Nephron progenitor cell (in vitro differentiated cells): ENCODE measurements around the gene TGM2.

ENCODE experiments used
- DNase-seq: peaks from one replicate; pipeline ENCODE4 v3.0.0; 2021
- H3K27ac Mint-ChIP-seq: 2 replicates; pipeline ENCODE4 v1.8.0; 2021; ENCODE audit warnings: mild to moderate bottlenecking, moderate library complexity, mixed read lengths
- H3K27me3 Mint-ChIP-seq: 2 replicates; pipeline ENCODE4 v1.8.0; 2021; ENCODE audit warnings: mild to moderate bottlenecking, low read depth, mixed read lengths; ENCODE audit not compliant: poor library complexity
- H3K36me3 Mint-ChIP-seq: 2 replicates; pipeline ENCODE4 v1.8.0; 2021; ENCODE audit warnings: low read depth, mixed read lengths
- H3K4me1 Mint-ChIP-seq: 2 replicates; pipeline ENCODE4 v1.8.0; 2021; ENCODE audit warnings: mixed read lengths
- H3K4me3 Mint-ChIP-seq: 2 replicates; pipeline ENCODE4 v1.8.0; 2021; ENCODE audit warnings: mild to moderate bottlenecking, moderate library complexity, mixed read lengths
- H3K9me3 Mint-ChIP-seq: 2 replicates; pipeline ENCODE4 v1.8.0; 2021; ENCODE audit warnings: mild to moderate bottlenecking, moderate library complexity, mixed read lengths
- TF ChIP-seq, protein P1 (sequence below): fragments of 200-600 bp; sonication (generic); IDR thresholded peaks from 2 replicates; pipeline ENCODE4 v1.5.0; 2021; ENCODE audit warnings: antibody characterized with exemption

The TGM2 gene

DNA sequence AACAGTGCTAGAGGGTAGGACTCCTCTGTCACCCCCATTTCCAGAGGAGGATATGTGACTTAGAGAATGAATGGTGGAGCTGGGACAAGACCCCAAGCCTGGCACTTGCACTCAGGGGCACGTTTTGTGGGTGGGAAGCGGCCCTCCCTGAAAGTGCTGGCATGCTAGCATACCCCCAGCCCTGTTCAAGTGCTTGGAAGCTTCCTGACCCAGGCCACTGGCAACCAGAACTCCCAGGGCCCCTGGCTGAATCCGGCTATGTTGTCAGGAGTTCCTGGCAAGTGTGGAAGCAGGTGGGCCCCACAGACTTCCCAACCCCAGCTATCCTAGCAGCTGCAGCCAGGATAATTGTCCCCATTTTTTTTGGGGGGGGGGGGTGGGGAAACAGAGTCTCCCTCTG lies 35.6 kb upstream of the TGM2 start:
- TF ChIP-seq, protein P1, sequence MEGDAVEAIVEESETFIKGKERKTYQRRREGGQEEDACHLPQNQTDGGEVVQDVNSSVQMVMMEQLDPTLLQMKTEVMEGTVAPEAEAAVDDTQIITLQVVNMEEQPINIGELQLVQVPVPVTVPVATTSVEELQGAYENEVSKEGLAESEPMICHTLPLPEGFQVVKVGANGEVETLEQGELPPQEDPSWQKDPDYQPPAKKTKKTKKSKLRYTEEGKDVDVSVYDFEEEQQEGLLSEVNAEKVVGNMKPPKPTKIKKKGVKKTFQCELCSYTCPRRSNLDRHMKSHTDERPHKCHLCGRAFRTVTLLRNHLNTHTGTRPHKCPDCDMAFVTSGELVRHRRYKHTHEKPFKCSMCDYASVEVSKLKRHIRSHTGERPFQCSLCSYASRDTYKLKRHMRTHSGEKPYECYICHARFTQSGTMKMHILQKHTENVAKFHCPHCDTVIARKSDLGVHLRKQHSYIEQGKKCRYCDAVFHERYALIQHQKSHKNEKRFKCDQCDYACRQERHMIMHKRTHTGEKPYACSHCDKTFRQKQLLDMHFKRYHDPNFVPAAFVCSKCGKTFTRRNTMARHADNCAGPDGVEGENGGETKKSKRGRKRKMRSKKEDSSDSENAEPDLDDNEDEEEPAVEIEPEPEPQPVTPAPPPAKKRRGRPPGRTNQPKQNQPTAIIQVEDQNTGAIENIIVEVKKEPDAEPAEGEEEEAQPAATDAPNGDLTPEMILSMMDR, result no peak
- Mint-ChIP-seq H3K27ac (no peak overlapping the region), H3K4me1 (peaks cover 10% of the 10 kb centered on the region), H3K36me3 (no peaks in the 10 kb centered on the region), H3K9me3 (no peaks in the 10 kb centered on the region), H3K27me3 (peaks cover 20% of the 10 kb centered on the region), H3K4me3 (no peak overlapping the region)
- no peak for DNase-seq

DNA sequence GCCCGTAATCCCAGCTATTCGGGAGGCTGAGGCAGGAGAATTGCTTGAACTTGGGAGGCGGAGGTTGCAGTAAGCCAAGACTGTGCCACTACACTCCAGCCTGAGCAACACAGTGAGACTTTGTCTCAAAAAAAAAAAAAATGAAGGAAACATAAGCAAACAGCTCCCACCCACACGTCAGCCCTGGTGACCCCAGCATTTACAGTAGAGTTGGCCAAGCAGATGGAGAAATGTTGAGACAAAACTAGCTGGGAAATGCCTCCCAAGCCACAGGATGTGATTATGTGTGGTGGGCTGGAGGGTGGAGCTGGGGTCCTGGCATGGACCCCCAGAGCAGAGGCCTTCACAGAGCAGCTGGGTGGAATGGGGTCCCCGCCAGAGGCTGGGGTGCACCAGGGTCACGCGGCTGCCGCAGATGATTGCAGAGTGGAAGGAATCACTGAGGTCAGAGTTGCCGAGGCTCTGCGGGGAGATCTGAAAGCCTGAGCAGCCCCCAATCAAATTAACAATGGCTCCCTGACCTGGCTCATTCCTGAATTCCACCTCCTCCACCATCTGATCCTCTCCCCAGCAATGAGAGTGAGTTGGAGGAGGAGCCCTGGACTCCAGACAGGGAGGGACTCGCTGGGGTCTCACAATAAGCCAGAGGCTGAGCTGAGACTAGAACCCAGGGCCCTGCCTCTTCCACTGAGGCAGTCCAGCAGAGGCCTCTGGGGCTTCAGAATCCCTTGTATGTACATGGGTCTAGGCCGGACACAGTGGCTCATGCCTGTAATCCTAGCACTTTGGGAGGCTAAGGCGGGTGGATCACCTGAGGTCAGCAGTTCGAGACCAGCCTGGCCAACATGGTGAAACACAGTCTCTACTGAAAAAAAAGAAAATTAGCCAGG lies 34.7 kb upstream of the TGM2 start:
- TF ChIP-seq, protein P1, result no peak
- H3K36me3 Mint-ChIP-seq, result no peaks in the 10 kb centered on the region
- H3K9me3 Mint-ChIP-seq, result no peaks in the 10 kb centered on the region
- H3K27me3 Mint-ChIP-seq, result peaks cover 23% of the 10 kb centered on the region
- H3K4me3 Mint-ChIP-seq, result no peak overlapping the region
- DNase-seq, result no peak
- H3K27ac Mint-ChIP-seq, result no peak overlapping the region
- H3K4me1 Mint-ChIP-seq, result peaks cover 19% of the 10 kb centered on the region

DNA sequence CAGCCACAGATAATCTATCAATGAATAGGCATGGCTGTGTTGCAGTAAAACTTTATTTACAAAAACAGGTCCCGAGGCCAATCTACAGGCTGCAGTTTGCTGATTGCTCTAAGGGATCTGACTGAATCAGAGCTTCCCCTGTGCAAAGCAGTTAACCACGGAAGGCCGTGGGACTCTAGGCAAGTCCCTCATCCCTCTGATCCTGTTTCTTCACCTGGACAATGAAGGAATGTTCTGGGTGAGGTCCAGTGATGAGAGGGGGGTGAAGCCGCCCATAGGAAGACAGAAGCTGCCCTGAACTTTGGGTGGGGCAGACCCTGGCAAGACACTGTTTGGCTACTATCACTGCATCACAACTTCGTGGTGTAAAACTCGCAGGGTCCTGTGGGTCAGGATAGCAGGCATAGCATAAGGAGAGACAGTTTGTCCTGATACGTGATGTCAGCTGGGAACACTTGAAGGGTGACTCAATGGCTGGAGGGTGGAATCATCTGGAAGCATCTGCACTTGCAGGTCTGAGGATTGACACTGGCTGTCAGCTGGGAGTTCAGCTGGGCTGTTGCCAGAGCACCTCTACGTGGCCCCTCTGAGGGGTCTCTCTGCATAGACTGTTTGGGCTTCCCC lies 33.3 kb upstream of the TGM2 start:
- Mint-ChIP-seq H3K4me3 (no peak overlapping the region), H3K9me3 (peaks cover 5% of the 10 kb centered on the region), H3K4me1 (peaks cover 26% of the 10 kb centered on the region), H3K36me3 (no peaks in the 10 kb centered on the region), H3K27me3 (peaks cover 13% of the 10 kb centered on the region), H3K27ac (no peak overlapping the region)
- DNase-seq, result no peak
- TF ChIP-seq, protein P1, result no peak

DNA sequence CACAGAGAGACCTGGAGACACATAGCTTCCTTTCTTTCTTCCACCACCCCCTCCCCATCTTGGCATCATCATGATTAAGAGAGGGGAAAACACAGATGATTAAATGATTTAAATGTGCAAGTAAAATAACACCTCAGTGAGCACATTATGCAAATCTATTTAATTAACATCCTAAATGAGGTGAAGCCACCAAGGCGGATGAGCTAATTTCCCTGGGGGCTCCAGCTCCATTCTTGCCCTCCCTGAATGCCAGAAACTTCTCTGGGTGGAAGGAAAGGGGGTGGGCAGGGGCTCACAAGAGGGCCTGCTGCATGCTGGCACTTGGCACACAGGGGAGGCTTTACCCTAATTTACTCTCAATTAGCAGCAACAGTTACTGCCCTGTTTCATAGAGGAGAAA lies 32.5 kb upstream of the TGM2 start:
- DNase-seq, result no peak
- Mint-ChIP-seq H3K4me1 (peaks cover 26% of the 10 kb centered on the region), H3K9me3 (peaks cover 5% of the 10 kb centered on the region), H3K36me3 (no peaks in the 10 kb centered on the region), H3K4me3 (no peak overlapping the region), H3K27ac (no peak overlapping the region), H3K27me3 (peaks cover 8% of the 10 kb centered on the region)
- TF ChIP-seq, protein P1, result no peak

DNA sequence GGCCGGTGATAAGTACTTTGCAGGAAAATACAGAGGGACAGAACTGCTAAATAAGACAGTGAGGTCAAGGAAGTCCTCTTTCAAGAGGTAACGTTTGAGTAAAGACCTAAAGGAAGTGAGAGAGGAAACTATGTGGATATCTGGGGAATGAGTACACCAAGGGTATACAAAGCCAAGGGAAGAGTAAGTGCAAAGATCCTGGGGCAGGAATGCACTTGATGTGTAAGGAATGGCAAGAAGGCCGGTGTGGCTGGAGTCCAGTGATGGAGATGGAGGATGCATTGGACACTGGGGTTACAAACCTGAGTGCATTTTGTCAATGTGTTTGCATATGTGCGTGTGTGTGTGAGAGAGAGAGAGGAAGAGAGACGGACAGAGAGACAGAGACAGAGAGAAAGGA lies 32.1 kb upstream of the TGM2 start:
- peaks cover 4% of the 10 kb centered on the region for H3K27me3 Mint-ChIP-seq

More for the DNA sequence above, 32.1 kb upstream of the TGM2 start:
- H3K36me3 Mint-ChIP-seq, result no peaks in the 10 kb centered on the region
- H3K9me3 Mint-ChIP-seq, result peaks cover 5% of the 10 kb centered on the region
- peaks cover 26% of the 10 kb centered on the region for H3K4me1 Mint-ChIP-seq
- H3K4me3 Mint-ChIP-seq, result no peak overlapping the region
- H3K27ac Mint-ChIP-seq, result no peak overlapping the region
- no peak for DNase-seq
- TF ChIP-seq, protein P1, result no peak
